ENCODE data around the gene D2HGDH. TPM values are rescaled to one million over a fixed set of nuclear protein-coding genes. Genes with fewer than 3 reads are reported as not detected.

D2HGDH gene
- total and polyA plus RNA-seq, 2 of the 13 experiments (the other 11 are each of a cell fraction or from before 2014, with no cell fraction given), result 19.2 to 20.3 TPM

DNA sequence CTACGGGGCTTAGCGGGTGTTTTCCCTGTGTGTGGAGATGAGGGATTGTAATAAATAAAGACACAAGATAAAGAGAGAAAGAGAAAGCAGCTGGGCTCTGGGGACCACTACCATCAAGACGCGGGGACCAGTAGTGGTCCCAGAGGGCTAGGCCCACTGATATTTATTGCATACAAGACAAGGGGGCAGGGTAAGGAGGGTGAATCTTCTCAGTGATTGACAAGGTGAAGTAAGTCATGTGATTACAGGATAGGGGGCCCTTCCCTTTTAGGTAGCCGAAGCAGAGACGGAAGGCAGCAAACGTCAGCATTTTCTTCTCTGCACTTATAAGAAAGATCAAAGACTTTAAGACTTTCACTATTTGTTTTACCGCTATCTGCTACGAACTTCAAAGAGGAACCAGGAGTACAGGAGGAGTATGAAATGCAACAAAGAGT lies 37.7 kb downstream of the D2HGDH start (continued):
- TF ChIP-seq, protein P1, sequence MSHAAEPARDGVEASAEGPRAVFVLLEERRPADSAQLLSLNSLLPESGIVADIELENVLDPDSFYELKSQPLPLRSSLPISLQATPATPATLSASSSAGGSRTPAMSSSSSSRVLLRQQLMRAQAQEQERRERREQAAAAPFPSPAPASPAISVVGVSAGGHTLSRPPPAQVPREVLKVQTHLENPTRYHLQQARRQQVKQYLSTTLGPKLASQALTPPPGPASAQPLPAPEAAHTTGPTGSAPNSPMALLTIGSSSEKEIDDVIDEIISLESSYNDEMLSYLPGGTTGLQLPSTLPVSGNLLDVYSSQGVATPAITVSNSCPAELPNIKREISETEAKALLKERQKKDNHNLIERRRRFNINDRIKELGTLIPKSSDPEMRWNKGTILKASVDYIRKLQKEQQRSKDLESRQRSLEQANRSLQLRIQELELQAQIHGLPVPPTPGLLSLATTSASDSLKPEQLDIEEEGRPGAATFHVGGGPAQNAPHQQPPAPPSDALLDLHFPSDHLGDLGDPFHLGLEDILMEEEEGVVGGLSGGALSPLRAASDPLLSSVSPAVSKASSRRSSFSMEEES (CRISPR knock-in tag; IDR thresholded peaks at IDR 0.05), result peak; percentile 81
- TF ChIP-seq NBN (conservative IDR thresholded peaks at IDR 0.05), result no peak

DNA sequence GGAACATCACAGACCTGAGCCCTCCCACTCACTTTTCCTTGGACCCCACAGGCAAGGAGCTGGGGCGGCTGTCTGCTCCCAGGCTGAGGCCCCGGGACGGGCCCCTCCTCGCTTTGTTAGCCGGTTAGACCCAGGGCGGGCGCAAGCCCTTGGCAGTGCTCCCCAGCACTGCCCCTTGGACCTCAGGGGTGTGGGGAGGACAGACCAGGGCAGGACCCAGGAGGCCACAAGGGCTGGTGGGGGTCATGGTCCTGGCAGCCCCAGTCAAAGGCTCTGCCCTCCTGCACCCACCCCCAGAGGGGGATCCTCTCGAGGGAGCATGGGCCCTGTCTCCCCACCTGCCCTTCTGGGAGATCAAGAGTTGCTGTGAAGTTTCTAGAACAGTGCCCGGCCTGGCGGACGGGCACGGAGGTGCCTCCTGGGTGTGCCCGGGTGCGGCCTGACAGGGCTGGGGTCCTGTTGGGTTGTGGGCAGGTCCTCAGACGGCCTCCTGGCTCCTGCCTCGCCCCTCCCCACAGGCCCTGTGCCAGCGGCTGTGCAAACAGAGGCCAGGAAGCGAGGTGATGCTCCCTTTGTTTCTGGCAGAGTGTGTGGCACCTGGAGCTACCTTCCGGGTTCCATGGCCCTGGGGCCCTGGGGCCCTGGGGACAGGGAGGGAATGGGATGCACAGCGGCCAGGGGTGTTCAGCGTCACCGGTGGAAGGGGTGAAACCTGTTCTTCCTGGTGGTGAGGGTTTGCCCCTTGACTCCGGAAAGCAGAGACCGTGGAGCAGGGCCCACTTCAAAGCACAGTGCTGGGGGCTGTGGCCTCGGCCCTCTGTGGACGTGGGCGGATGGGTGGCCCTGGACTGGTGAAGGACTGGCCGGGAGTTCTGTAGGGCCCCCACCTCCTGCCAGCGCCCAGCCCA lies 39.3 kb downstream of the D2HGDH start:
- H3K9me3 ChIP-seq (ENCODE audit: low read length), result no peaks in the 10 kb centered on the region
- peak overlapping the region; percentile 85 for H3K4me2 ChIP-seq (ENCODE audit: low read depth, low read length)
- H4K20me1 ChIP-seq (ENCODE audit: insufficient read depth, low read length), result no peaks in the 10 kb centered on the region
- no TSS peak for BruUV-seq (replicated peaks)
- in situ Hi-C loops (cut with HindIII; ENCODE audit: extremely low pct_ligation_motif_present, low pct_unique_long_range_greater_than_20kb) (loop anchor here (5.0 kb wide), 1 partner anchor 34 kb away; the partner anchor contains the start of gene NEU4), intact Hi-C loops (cut with micrococcal nuclease; ENCODE audit: unreplicated experiment) (loop anchor here (1.0 kb wide), 1 partner anchor 38 kb away; no protein-coding TSS in a partner anchor)
- H3K4me3 ChIP-seq (replicated peaks in 1 of 3; ENCODE audit: insufficient read depth in 1 of 3, low read depth in 2 of 3, low read length in 3 of 3), result peak overlapping the region; percentile 49 to 82 (median 63)
- H3K36me3 ChIP-seq (replicated peaks in 1 of 2; ENCODE audit: control insufficient read depth in 1 of 2, insufficient read depth in 2 of 2, low read length in 2 of 2), result no peaks in the 10 kb centered on the region
- FAIRE-seq (no peak), DNase-seq (ENCODE audit: low spot score) (peak; percentile 71), ATAC-seq (peak; percentile 10)
- 3% methylated on average over 8 of the region's 29 CpGs for WGBS (ENCODE audit: low lambda C conversion rate)
- H3K27ac ChIP-seq (ENCODE audit: extremely low read length, insufficient read depth, low read length), result peak overlapping the region; percentile 92
- ChIA-PET CTCF (ENCODE audit: low intra/inter-chr PET ratio, low total read pairs) (no interaction called here), POLR2A (interaction anchor here (0.9 to 8.9 kb wide), 19 partner anchors 11 to 105 kb away, joined by 3 to 218 read pairs (median 7); partner anchors contain the start of genes D2HGDH, DTYMK, ING5 and NEU4)
- H3K9ac ChIP-seq (ENCODE audit: insufficient read depth, low read depth, low read length), result peak overlapping the region; percentile 92
- peaks cover 24% of the 10 kb centered on the region for H3K79me2 ChIP-seq (ENCODE audit: insufficient read depth, low read length)
- H3K27me3 ChIP-seq (ENCODE audit: control insufficient read depth in 1 of 2, insufficient read depth in 2 of 2, low read length in 2 of 2), result no peaks in the 10 kb centered on the region; a peak in 1 of 5 replicates
- no peak overlapping the region for H2AFZ ChIP-seq (ENCODE audit: low read length)
- peaks cover 85% of the 10 kb centered on the region for H3K4me1 ChIP-seq (ENCODE audit: insufficient read depth, low read length)
- TF ChIP-seq ATF1 (CRISPR knock-in tag; IDR thresholded peaks at IDR 0.05) (no peak), ZNF446 (CRISPR knock-in tag; IDR thresholded peaks at IDR 0.05) (no peak), NONO (IDR thresholded peaks at IDR 0.05) (no peak), NONO (CRISPR knock-in tag; conservative IDR thresholded peaks at IDR 0.05) (no peak; the same call in 1 of the 2 replicates), ARHGAP35 (CRISPR knock-in tag; IDR thresholded peaks at IDR 0.05; ENCODE audit: borderline replicate concordance) (peak; percentile 16), HOXD1 (CRISPR knock-in tag; IDR thresholded peaks at IDR 0.05) (no peak; the same call in 1 of the 2 replicates), JUND (CRISPR knock-in tag; IDR thresholded peaks at IDR 0.05) (peak; percentile 39; the same call in 1 of the 2 replicates)
- TF ChIP-seq, protein P2, sequence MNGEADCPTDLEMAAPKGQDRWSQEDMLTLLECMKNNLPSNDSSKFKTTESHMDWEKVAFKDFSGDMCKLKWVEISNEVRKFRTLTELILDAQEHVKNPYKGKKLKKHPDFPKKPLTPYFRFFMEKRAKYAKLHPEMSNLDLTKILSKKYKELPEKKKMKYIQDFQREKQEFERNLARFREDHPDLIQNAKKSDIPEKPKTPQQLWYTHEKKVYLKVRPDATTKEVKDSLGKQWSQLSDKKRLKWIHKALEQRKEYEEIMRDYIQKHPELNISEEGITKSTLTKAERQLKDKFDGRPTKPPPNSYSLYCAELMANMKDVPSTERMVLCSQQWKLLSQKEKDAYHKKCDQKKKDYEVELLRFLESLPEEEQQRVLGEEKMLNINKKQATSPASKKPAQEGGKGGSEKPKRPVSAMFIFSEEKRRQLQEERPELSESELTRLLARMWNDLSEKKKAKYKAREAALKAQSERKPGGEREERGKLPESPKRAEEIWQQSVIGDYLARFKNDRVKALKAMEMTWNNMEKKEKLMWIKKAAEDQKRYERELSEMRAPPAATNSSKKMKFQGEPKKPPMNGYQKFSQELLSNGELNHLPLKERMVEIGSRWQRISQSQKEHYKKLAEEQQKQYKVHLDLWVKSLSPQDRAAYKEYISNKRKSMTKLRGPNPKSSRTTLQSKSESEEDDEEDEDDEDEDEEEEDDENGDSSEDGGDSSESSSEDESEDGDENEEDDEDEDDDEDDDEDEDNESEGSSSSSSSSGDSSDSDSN (CRISPR knock-in tag; IDR thresholded peaks at IDR 0.05), result peak; percentile 83
- TF ChIP-seq, protein P3, sequence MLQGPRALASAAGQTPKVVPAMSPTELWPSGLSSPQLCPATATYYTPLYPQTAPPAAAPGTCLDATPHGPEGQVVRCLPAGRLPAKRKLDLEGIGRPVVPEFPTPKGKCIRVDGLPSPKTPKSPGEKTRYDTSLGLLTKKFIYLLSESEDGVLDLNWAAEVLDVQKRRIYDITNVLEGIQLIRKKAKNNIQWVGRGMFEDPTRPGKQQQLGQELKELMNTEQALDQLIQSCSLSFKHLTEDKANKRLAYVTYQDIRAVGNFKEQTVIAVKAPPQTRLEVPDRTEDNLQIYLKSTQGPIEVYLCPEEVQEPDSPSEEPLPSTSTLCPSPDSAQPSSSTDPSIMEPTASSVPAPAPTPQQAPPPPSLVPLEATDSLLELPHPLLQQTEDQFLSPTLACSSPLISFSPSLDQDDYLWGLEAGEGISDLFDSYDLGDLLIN (CRISPR knock-in tag; IDR thresholded peaks at IDR 0.05; ENCODE audit: borderline replicate concordance), result 0 out of 2 replicates have a peak, but pooled peaks have one; percentile 50
- TF ChIP-seq, protein P4, sequence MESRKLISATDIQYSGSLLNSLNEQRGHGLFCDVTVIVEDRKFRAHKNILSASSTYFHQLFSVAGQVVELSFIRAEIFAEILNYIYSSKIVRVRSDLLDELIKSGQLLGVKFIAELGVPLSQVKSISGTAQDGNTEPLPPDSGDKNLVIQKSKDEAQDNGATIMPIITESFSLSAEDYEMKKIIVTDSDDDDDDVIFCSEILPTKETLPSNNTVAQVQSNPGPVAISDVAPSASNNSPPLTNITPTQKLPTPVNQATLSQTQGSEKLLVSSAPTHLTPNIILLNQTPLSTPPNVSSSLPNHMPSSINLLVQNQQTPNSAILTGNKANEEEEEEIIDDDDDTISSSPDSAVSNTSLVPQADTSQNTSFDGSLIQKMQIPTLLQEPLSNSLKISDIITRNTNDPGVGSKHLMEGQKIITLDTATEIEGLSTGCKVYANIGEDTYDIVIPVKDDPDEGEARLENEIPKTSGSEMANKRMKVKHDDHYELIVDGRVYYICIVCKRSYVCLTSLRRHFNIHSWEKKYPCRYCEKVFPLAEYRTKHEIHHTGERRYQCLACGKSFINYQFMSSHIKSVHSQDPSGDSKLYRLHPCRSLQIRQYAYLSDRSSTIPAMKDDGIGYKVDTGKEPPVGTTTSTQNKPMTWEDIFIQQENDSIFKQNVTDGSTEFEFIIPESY (CRISPR knock-in tag; IDR thresholded peaks at IDR 0.05), result 0 out of 2 replicates have a peak, but pooled peaks have one; percentile 28
- TF ChIP-seq, protein P5, sequence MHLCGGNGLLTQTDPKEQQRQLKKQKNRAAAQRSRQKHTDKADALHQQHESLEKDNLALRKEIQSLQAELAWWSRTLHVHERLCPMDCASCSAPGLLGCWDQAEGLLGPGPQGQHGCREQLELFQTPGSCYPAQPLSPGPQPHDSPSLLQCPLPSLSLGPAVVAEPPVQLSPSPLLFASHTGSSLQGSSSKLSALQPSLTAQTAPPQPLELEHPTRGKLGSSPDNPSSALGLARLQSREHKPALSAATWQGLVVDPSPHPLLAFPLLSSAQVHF (CRISPR knock-in tag; IDR thresholded peaks at IDR 0.05), result no peak

Data from HepG2 (cell line).